Common myeloid progenitor, CD34-positive (primary cell): ENCODE results near the gene RAB3GAP2.
"Not testable (repeated sequence)": the region's sequence is repeated elsewhere in the genome, so short reads cannot be mapped to it uniquely, and the experiment has no call there.

Experiments
- CTCF ChIA-PET: fragments of 350-600 bp; sonication (Branson Sonifier 250); formaldehyde crosslinking; loops from one replicate; lab custom pipeline; 2021; ENCODE audit warnings: antibody characterized with exemption; lab: Charles Lee
- POLR2A ChIA-PET: fragments of 350-600 bp; sonication (Branson Sonifier 250); formaldehyde crosslinking; loops from one replicate; lab custom pipeline; 2021; ENCODE audit warnings: antibody characterized with exemption; lab: Charles Lee
- DNase-seq, 3 donors: peaks; one replicate each; pipeline versions ENCODE4 v3.0.0 to v3.0.0-alpha.2; 2013
- H3K27ac ChIP-seq, 2 experiments: 1 replicate in 1 of 2; 2 replicates in 1 of 2; pipeline ENCODE4 v1.7.0; 2013; ENCODE audit warnings: inconsistent platforms in 2 of 2, low read length in 2 of 2, mild to moderate bottlenecking in 2 of 2, low read depth in 1 of 2, moderate library complexity in 1 of 2; ENCODE audit not compliant: severe bottlenecking in 2 of 2, insufficient read depth in 1 of 2, poor library complexity in 1 of 2
- H3K27me3 ChIP-seq, 5 experiments: replicated peaks in 2 of 5; 1 replicate in 3 of 5; 2 replicates in 2 of 5; pipeline versions ENCODE4 v1.6.1 to v1.7.0; 2013; ENCODE audit warnings: low read length in 4 of 5, mild to moderate bottlenecking in 2 of 5, moderate library complexity in 2 of 5, inconsistent platforms in 1 of 5; ENCODE audit not compliant: insufficient read depth in 5 of 5, control insufficient read depth in 4 of 5
- H3K36me3 ChIP-seq, 4 experiments: 1 replicate in 2 of 4; 2 replicates in 2 of 4; pipeline versions ENCODE4 v1.6.1 to v1.7.0; 2013; ENCODE audit warnings: low read length in 3 of 4, control low read depth in 1 of 4, mild to moderate bottlenecking in 1 of 4; ENCODE audit not compliant: control insufficient read depth in 4 of 4, insufficient read depth in 4 of 4
- H3K4me1 ChIP-seq, 4 experiments: 1 replicate in 3 of 4; 2 replicates in 1 of 4; pipeline versions ENCODE4 v1.6.1 to v1.7.1; 2013; ENCODE audit warnings: low read length in 3 of 4, mild to moderate bottlenecking in 3 of 4, control low read depth in 1 of 4, inconsistent platforms in 1 of 4, moderate library complexity in 1 of 4; ENCODE audit not compliant: control insufficient read depth in 4 of 4, insufficient read depth in 4 of 4; ENCODE audit errors: control extremely low read depth in 1 of 4
- H3K4me3 ChIP-seq, 7 experiments: 1 replicate in 4 of 7; 2 replicates in 3 of 7; pipeline versions ENCODE4 v1.5.1 to v1.7.0; 2013; ENCODE audit warnings: mild to moderate bottlenecking in 7 of 7, low read length in 6 of 7, moderate library complexity in 6 of 7, inconsistent platforms in 2 of 7, low read depth in 2 of 7, control low read depth in 1 of 7; ENCODE audit not compliant: insufficient read depth in 4 of 7, control insufficient read depth in 1 of 7; ENCODE audit errors: extremely low read depth in 1 of 7
- H3K9me3 ChIP-seq, 5 experiments: 1 replicate in 4 of 5; 2 replicates in 1 of 5; pipeline versions ENCODE4 v1.6.1 to v1.7.1; 2013; ENCODE audit warnings: low read length in 4 of 5, mild to moderate bottlenecking in 2 of 5, inconsistent platforms in 1 of 5, low read depth in 1 of 5, moderate library complexity in 1 of 5; ENCODE audit not compliant: control insufficient read depth in 4 of 5, insufficient read depth in 2 of 5; ENCODE audit errors: control extremely low read depth in 1 of 5
- WGBS: methylation state at CpG from one replicate; pipeline ENCODE4 v1.1.5; 2013; ENCODE audit not compliant: insufficient coverage; 5-methylcytosine and 5-hydroxymethylcytosine counted together

RAB3GAP2 gene

GRCh38 chr1:220164116-220164515 lies 108.1 kb downstream of the RAB3GAP2 start:
- no peak overlapping the region for H3K4me3 ChIP-seq
- CTCF ChIA-PET = interaction anchor here (1.3 kb wide), 1 partner anchor 55 kb away, joined by 4 read pairs; no protein-coding TSS in a partner anchor
- WGBS = no CpG with 5 or more reads among the region's 1 CpG
- no peak overlapping the region for H3K27ac ChIP-seq
- no peaks in the 10 kb centered on the region for H3K27me3 ChIP-seq
- H3K4me1 ChIP-seq = no peaks in the 10 kb centered on the region
- H3K9me3 ChIP-seq = no peaks in the 10 kb centered on the region
- POLR2A ChIA-PET = no interaction called here
- no peak for DNase-seq
- peaks cover 14 to 56% (median 37%) of the 10 kb centered on the region in 4 experiments for H3K36me3 ChIP-seq

- CTCF ChIA-PET = interaction anchor here (1.7 to 1.9 kb wide), 2 partner anchors 9 to 10 kb away, joined by 4 to 9 read pairs; no protein-coding TSS in a partner anchor
Observed at GRCh38 chr1:220160027-220160426, 112.2 kb downstream of the RAB3GAP2 start.

GRCh38 chr1:220159041-220159440 lies 113.2 kb downstream of the RAB3GAP2 start:
- Histone ChIP-seq H3K27me3 (no peaks in the 10 kb centered on the region), H3K4me3 (no peak overlapping the region), H3K9me3 (no peaks in the 10 kb centered on the region), H3K4me1 (no peaks in the 10 kb centered on the region), H3K27ac (no peak overlapping the region), H3K36me3 (peaks cover 19 to 65% (median 36%) of the 10 kb centered on the region in 4 experiments)
- DNase-seq = no peak
- ChIA-PET CTCF (interaction anchor here (1.5 to 1.9 kb wide), 2 partner anchors 9 to 14 kb away, joined by 4 to 9 read pairs; no protein-coding TSS in a partner anchor), POLR2A (no interaction called here)
- WGBS = no CpG with 5 or more reads among the region's 3 CpGs

More at GRCh38 chr1:220160027-220160426, 112.2 kb downstream of the RAB3GAP2 start:
- no peaks in the 10 kb centered on the region for H3K27me3 ChIP-seq
- DNase-seq = no peak
- POLR2A ChIA-PET = no interaction called here
- no peaks in the 10 kb centered on the region for H3K4me1 ChIP-seq
- peaks cover 17 to 60% (median 37%) of the 10 kb centered on the region in 4 experiments for H3K36me3 ChIP-seq
- no peak overlapping the region for H3K4me3 ChIP-seq
- no peak overlapping the region for H3K27ac ChIP-seq
- H3K9me3 ChIP-seq = no peaks in the 10 kb centered on the region
- no CpG with 5 or more reads among the region's 1 CpG for WGBS

GRCh38 chr1:220158530-220158929 lies 113.7 kb downstream of the RAB3GAP2 start:
- H3K9me3 ChIP-seq, POLR2A ChIA-PET, H3K27me3 ChIP-seq, H3K4me1 ChIP-seq, DNase-seq, H3K27ac ChIP-seq, H3K4me3 ChIP-seq: not testable (repeated sequence)
- CTCF ChIA-PET = interaction anchor here (1.5 kb wide), 1 partner anchor 15 kb away, joined by 4 read pairs; no protein-coding TSS in a partner anchor
- WGBS = 100% methylated on average over 3 of the region's 7 CpGs
- peaks cover 19 to 62% (median 36%) of the 10 kb centered on the region in 4 experiments for H3K36me3 ChIP-seq

- ChIA-PET POLR2A (no interaction called here), CTCF (interaction anchor here (1.5 kb wide), 1 partner anchor 16 kb away, joined by 4 read pairs; no protein-coding TSS in a partner anchor)
- no peaks in the 10 kb centered on the region for H3K27me3 ChIP-seq
- DNase-seq = no peak
- no peak overlapping the region for H3K4me3 ChIP-seq
- H3K4me1 ChIP-seq = no peaks in the 10 kb centered on the region
- no peak overlapping the region for H3K27ac ChIP-seq
- no peaks in the 10 kb centered on the region for H3K9me3 ChIP-seq
- peaks cover 22 to 65% (median 36%) of the 10 kb centered on the region in 4 experiments for H3K36me3 ChIP-seq
- 100% methylated on average over 1 of the region's 2 CpGs for WGBS
Observed at GRCh38 chr1:220157738-220158137, 114.5 kb downstream of the RAB3GAP2 start.

- 95% methylated on average over 3 of the region's 4 CpGs for WGBS
- peaks cover 22 to 72% (median 41%) of the 10 kb centered on the region in 4 experiments for H3K36me3 ChIP-seq
- no peaks in the 10 kb centered on the region for H3K9me3 ChIP-seq
- H3K27ac ChIP-seq = no peak overlapping the region
- ChIA-PET CTCF (interaction anchor here (2.2 kb wide), 1 partner anchor 12 kb away, joined by 6 read pairs; no protein-coding TSS in a partner anchor), POLR2A (no interaction called here)
- no peak for DNase-seq
- H3K4me3 ChIP-seq = no peak overlapping the region
- no peaks in the 10 kb centered on the region for H3K4me1 ChIP-seq
- no peaks in the 10 kb centered on the region for H3K27me3 ChIP-seq
Observed at GRCh38 chr1:220156620-220157146, 115.6 kb downstream of the RAB3GAP2 start.

GRCh38 chr1:220153147-220153546 lies 119.1 kb downstream of the RAB3GAP2 start:
- POLR2A ChIA-PET = no interaction called here
- CTCF ChIA-PET = no interaction called here
- no peaks in the 10 kb centered on the region for H3K27me3 ChIP-seq
- H3K9me3 ChIP-seq = no peaks in the 10 kb centered on the region
- peaks cover 16 to 69% (median 41%) of the 10 kb centered on the region in 4 experiments for H3K36me3 ChIP-seq
- H3K4me3 ChIP-seq = no peak overlapping the region
- H3K4me1 ChIP-seq = no peaks in the 10 kb centered on the region
- H3K27ac ChIP-seq = no peak overlapping the region
- DNase-seq = no peak
